ENCODE data around the gene MRE11.
"Not testable (repeated sequence)": the region's sequence is repeated elsewhere in the genome, so short reads cannot be mapped to it uniquely, and the experiment has no call there.

The MRE11 gene

DNA sequence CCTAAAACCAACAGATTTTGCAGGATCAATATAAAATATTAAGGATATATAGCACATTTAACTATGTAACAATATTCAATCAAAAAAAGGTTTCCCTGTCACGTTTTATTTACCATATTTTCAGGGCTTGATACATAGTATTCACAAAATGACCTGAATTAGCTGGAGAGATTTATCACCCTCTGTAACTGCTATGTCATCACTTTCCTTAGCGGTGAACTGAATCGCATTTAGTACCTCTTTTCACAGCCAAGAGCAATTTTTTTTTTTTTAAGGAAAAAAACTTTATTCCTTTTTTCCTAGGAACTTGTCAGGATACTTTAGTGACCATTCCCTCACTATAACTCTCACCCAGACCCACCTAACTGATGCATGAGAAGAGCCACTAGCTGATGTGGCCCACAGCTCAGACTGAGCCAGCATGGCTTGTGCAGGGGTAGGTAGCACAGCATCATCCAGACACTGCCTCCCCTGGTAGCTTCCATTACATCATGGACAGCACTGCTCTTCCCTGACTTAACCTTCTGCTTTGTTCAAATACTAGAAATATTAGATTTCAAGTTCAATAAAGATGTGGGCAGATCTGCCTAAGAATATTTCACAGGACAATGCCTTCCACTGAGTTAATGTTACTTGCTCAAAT, 75.4 kb downstream of the MRE11 start:
- DNase-seq = no peak

DNA sequence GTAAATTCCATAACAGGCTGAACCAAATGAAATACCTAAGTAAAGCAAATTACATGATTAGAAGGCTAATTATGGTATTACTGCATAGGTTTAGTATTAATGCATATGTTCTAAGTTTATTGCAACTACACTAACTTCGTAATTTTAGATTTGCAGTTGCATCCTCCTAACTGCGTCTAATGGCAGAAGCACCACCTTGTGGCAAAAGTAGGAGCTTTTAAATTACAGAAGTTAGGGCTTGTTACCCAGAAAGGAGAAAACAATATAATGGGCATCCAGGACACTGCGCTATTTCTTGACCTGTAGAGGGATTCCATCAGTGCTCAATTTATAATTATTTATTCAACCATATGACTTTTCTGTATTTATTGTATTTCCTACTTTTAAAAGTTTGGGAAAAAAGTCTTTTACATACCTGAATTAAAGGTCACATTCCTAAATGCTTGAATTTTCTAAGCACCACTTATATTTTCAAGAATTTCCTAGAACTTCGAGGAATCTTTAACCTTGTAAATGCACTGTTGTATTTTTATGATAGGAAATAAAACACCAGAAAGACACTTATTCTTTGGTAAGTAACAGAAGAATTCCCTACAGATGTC, 76.2 kb downstream of the MRE11 start:
- DNase-seq = no peak

DNA sequence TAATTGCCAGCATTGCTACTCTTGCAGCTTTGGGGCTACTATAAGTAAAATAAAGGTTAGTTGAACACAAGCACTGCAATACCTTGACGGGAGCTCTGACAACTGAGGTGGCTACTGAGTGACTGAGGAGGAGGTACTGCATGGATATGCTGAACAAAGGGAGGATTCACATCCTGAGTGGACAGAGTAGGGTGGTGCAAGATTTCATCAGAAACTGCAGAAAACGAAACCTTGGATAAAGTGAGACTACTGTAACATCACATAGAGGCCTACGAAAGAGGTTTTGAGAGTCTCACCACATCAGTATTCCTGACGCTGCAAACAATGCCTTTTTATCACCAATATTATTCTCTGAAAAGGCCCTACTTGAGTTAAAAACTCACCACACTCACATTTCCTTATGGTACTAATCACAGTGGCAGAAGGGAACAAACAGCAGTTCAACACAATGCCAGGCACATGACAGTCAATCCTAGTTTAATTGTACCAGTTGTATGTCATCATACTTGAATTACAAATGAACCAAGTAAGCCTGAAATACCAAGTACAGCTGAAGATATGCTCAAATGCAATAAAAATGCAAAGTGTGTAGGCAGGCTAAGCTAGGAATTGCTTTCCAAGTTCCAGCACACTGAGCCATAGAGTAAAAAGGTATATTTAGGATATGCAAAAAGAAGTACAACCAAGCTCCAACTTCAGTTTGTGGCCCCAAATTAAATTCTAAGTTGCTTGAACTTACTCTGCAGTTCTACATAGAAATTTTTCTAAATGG, 88.4 kb downstream of the MRE11 start:
- no peak for DNase-seq

DNA sequence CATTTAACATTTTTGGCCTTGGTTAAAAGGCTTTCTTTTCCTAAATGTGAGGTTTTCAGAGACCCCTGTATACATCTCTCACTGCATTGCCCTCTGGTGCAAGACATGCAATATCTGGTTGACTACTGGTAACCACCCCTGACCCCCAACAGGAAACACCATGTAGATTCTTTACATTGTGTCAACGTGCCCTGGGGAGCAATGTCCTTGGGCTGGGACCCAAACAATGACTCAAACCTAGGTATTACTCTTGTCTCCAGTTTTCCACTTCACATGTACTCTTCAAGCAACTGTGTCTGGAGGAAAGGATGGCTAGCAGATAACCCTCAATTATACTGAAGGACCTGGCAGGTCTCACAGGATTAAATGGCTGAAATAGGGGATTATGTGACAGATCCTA, 91.3 kb downstream of the MRE11 start:
- DNase-seq = no peak

DNA sequence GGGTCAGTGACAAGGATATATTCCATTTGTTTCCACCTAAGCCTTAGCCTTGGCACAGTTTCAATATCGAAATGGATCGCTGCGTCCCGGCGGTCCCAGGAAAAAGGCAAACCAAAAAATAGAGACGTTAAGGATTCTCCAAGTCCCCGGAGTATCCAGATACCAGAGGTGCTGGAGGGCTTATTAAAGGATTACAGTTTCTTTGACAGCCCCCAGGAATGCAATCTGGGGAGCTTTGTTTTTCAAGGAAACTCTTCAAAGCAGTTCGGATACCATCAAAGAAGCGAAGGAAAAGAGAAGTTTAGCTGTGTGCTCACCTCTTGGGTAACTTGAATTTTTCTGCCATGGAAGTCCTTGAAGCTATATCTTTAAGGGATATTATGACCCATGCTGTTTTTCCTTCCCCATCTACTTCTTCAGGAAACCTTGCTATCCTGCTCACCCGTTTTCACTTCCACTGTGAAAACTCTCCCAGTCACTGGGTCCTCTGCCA, 91.8 kb downstream of the MRE11 start:
- no peak for DNase-seq

DNA sequence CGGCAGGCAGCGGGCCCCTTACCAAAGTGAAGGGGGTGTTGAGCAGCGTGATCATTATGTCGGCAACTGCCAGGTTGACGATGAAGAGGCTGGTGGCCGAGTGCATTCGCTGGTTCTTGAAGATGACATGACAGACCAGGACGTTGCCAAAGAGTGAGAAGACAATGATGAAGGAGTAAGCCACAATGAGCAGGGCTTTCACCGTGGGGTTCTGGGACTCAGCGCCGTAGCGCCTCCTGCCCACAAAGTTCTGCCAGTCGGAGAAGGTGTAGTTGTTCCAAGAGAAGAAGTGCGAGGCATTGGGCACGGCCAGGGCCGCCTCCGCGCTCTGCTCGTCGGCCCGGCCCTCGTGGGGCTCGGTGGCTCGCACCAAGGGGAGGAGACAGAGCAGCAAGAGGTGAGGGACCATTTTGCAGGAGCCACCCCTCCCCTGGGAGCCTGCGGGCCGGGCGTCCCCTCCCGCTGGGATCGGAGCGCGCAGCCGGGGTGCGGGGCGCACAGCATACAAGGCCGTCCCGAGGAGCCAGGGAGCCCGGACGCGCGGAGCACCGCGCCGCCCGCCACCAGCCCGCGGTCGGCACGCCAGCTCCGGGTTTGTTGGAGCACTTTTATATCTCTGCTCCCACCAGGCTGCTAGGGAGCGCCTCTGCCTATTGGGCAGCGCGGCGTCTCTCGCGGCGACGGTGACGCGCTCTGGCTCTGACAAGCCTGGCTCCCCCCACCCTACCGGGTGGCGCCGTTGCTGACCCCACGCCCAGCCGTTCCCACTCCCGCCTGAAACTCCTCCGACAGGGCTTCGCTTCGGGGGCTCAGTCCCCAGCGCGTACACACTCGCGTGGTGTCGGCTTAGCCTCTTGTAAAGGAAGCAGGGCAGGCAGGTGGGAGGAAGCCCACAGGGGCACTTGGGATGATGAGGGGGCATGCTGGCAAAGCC, 92.5 kb downstream of the MRE11 start, which contains the start of gene GPR83:
Gene GPR83, minus strand, starts transcription at position 581 of the 934 bp plus-strand sequence. Its CDS starts 172 bp downstream, at position 409.
- DNase-seq = no peak

DNA sequence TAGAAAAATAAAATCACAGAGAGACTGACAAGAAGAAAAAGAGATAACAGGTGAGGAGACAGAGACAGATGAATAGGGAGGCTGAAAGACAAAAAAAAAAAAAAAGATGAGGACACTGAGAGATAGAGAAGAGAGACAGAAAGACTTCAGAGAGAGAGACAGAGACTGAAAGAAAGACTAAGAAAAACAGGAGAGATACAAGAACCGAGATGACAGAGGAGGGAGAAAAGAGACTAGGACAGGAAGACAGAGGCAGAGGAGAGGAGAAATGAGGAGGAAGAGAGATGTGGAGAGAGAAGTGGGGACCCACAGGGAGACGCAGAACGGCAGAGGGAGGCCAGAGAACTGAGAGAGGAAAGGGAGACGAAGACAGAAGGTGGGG, 93.2 kb downstream of the MRE11 start:
- no peak for DNase-seq

DNA sequence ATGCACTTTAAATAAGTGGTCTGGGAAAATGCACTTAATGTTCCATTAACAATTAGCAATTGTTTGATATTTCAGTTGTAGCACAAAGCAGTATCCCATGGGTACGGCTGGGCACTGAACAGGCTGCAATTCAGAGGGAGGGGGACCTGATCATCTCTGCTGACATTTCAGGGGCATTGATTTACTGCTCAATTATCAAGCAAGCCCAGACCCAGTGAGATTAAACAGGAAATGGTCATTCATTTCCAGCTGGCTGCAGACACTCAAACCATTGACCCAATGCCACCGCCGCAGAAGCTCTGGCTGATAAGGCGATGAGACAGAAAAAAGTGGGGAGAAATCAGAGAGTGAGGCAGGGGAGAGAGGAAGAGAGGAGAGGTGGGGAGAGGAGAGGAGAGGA, 93.6 kb downstream of the MRE11 start:
- no peak for DNase-seq

DNA sequence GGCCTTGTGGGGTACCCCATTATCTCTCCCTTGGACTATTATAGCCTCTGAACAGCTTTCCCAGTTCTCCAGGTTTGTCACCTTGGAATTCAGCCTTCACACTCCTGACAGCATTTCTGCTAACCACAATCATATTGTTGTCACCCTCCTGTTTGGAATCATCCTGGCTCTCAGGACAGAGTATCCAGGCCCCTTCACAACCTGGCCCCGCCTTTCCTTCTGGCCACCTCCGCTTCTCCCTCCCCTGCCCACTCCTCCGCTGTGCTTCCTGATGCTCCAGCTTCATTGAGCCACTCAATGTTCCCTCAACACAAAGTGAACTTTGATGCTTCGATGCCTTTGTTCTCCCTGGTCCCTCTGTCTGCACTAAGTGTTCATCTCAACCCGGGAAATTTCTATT, 95.5 kb downstream of the MRE11 start:
- no peak for DNase-seq

DNA sequence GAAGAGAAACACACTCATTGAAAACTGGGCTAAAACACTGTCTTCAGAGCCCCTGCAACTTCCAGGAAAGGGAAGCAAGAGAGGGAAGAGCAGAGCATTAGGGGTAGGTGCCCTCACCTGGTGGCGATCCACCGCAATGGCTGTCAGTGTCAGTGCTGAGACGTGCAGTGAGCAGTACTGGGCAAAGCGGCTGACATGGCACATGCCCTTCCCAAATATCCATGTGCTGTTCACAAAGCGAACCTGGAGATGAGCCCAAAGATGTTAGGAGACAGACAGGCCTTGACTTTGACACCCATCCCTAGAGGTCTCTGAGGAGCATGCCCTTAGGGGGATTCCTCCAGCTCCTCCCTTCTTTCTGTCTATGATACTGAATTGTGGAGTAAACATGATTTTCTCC, 97.4 kb downstream of the MRE11 start:
- DNase-seq = no peak

DNA sequence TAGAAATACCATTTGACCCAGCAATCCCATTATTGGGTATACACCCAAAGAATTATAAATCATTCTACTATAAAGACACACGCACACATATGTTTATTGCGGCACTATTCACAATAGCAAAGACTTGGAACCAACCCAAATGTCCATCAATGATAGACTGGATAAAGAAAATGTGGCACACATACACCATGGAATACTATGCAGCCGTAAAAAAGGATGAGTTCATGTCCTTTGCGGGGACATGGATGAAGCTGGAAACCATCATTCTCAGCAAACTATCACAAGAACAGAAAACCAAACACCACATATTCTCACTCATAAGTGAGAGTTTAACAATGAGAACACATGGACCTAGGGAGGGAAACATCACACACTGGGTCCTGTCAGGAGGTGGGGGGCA, 101.7 kb downstream of the MRE11 start:
- DNase-seq = not testable (repeated sequence)

DNA sequence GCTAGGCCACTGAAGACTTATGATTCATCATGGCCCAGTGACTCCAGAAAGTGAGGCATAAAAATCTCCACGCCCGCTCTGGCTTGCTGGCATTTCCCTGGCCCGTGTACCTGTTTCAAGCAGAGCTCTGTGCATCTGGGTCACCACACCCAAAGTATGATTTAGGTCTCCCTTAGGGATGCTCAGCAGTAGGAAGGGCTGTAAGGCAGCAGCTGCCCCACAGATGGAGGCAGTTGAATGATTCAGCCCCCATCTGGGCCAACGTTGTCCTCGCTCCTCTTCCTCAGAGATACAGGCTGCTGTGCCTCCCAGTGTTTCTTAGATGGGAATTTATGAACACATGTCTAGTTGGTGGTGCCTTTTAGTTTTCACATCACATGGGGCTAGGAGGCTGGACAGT, 114.0 kb downstream of the MRE11 start:
- DNase-seq = no peak

DNA sequence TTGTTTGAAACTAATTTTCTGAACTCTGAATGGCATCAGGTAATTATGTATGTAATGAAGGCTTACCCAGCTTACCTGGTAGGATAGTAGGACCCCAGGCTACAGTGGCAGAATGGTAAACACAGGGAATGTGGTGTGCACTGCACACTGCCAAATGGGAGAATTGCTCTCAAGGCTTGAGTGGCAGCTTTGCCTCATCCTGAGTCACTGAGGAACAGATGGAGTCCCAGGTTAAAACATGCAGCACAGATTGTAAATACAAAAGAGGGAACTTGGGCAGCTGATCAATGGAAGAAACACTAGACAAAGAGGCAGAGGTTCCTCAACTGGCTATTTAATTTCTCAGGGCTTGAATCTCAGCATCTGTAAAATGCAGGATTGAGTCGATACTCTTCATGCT, 116.8 kb downstream of the MRE11 start:
- DNase-seq = no peak

DNA sequence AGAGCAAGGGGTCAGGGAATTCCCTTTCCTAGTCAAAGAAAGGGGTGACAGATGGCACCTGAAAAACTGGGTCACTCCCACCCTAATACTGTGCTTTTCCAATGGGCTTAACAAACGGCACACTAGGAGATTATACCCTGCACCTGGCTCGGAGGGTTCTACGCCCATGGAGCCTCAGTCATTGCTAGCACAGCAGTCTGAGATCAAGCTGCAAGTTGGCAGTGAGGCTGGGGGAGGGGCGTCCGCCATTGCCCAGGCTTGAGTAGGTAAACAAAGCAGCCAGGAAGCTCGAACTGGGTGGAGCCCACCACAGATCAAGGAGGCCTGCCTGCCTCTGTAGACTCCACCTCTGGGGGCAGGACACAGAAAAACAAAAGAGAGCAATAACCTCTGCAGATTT, 123.1 kb downstream of the MRE11 start:
- DNase-seq = not testable (repeated sequence)

Data from NCI-H1048 (cell line).